GM21423 (cell line): Measurements from ENCODE around the gene ARHGAP4.
A peak's percentile ranks its signal among the peaks of the same experiment; 100 is the strongest.

ENCODE experiments used
- ATAC-seq: cut with Tn5 transposase; IDR thresholded peaks from one replicate; pipeline ENCODE4 v1.9.1; 2021; ENCODE audit warnings: mild to moderate bottlenecking, moderate library complexity; ENCODE audit not compliant: unreplicated experiment

Gene ARHGAP4

GRCh38 chrX:153908219-153908860 lies 17.7 kb downstream of the ARHGAP4 start:
- ATAC-seq: no peak

GRCh38 chrX:153907456-153907855 lies 18.6 kb downstream of the ARHGAP4 start:
- ATAC-seq: no peak

GRCh38 chrX:153906126-153906917 lies 19.7 kb downstream of the ARHGAP4 start:
- ATAC-seq: no peak

DNA sequence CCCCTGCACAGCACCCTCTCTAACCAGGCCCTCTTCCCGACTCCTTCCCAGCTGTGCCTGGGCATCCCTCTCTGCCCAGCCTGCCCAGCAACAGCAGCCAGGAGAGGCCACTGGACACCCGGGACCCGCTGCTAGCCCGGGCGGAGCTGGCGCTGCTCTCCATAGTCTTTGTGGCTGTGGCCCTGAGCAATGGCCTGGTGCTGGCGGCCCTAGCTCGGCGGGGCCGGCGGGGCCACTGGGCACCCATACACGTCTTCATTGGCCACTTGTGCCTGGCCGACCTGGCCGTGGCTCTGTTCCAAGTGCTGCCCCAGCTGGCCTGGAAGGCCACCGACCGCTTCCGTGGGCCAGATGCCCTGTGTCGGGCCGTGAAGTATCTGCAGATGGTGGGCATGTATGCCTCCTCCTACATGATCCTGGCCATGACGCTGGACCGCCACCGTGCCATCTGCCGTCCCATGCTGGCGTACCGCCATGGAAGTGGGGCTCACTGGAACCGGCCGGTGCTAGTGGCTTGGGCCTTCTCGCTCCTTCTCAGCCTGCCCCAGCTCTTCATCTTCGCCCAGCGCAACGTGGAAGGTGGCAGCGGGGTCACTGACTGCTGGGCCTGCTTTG lies 20.5 kb downstream of the ARHGAP4 start:
- ATAC-seq: no peak

- ATAC-seq: no peak
Measured at GRCh38 chrX:153903991-153904957, 21.8 kb downstream of the ARHGAP4 start, which contains the start of gene AVPR2. Gene AVPR2, plus strand, starts transcription at chrX:153904673. Its CDS starts 473 bp downstream, at chrX:153905146.

DNA sequence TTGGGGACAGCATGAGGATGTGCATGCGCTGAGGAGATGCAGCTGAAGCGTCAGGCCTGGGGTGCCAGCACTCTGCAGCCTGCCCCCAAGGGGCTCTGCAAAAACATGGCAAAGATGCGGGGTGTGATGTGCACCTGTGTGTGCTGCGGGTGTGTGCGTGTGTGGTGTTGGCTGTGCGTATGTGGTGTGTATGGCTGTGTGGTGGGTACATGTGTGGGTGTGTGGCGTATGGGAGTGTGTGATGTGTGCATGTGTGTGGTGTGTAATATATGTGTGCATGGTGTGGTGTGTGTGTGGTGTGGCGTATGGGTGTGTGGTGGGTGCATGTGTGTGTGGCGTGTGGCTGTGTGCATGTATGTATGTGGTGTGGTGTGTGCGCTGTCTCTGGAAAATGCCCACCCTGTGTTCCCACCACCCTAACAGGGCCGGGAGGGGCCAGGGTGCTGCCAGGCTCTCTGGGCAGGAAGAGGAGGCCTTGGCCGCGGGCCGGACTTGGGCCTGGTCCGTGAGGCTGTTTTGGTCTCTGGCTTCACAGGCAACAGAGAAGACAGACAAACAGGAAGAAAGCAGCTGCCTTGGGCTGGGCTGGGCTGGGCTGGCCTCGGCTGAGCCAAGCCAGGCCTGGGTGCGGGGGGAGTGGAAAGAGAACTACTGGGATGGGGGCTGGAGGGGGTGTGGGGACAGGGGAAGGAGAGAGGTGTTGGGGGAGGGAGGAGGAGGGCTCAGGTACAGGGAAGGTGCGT lies 22.7 kb downstream of the ARHGAP4 start:
- no peak for ATAC-seq

DNA sequence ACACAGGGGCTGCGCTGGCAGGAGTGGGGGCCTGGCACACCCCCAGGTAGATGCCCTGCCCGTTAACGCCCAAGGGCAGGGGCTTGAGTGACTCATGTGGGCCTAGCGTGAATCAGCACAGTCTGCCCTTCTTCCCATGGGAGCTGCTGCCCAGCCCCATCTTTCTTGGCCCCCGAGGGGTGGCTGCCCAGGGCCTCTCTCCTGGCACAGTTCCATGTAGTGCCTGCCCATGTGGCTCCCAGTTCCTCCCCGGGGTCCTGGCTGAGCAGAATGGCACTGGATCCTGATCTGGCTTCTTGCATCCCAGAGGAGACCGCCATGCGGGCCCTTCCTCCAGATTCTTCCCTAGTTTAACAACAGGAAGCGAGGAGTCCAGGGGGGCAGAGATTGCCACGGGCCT lies 23.7 kb downstream of the ARHGAP4 start:
- no peak for ATAC-seq

- no peak for ATAC-seq
Measured at GRCh38 chrX:153901753-153902140, 24.3 kb downstream of the ARHGAP4 start.

DNA sequence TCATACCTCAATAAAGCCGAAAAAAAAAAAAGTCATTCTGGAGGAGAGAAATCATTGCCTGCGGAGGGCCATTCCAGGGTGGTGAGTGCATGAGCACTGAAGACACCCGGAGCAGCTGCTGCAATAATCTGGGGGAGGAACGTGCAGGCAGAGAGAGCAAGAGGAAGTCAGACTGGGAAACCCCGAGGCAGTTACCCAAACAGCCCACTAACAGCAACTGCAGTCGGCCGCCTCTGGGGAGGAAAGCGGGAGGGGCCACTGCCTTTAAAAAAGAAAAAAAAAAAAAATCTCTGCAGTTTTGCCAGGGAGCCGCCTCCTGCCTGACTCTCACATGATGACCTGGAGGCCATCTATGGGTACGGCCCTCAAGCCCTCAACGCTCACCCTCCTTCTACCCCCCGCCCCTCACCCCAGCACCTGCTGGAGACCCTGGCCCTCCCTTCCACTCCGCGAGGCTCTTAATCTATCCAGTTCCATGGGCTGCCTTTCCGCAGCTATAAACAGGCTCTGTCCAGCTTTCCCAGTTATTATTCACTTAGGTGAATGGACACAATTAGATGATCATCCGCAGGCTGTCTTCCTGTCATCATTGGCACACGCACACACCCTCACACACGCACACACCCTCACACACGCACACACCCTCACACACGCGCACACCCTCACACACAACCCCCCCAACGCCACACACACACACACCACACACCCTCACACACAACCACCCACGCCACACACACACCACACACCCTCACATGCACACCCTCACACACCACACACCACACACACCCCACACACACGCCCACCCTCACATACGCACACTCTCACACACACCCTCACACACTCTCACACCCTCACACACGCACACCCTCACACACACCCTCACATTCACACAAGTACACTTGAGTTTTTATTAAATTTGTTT lies 25.0 kb downstream of the ARHGAP4 start:
- peak; percentile 82 for ATAC-seq

DNA sequence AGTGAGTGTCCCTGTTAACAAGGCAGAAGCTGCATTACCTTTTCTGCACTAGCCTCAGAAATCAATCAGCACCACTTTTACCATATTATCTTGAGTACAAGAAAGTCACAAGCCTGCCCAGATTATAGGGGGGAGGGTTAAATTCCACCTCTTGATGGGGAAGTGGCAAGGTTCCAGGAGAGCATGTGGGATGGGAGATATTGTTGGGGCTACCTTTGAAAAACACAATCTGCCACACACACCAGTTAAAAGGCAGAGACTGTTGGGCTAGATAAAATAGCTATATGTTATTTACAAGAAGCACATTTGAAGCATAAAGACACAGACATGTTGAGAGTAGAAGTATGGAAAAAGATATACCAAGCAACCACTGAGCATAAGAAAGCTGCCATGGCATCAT lies 28.2 kb downstream of the ARHGAP4 start:
- ATAC-seq: no peak

DNA sequence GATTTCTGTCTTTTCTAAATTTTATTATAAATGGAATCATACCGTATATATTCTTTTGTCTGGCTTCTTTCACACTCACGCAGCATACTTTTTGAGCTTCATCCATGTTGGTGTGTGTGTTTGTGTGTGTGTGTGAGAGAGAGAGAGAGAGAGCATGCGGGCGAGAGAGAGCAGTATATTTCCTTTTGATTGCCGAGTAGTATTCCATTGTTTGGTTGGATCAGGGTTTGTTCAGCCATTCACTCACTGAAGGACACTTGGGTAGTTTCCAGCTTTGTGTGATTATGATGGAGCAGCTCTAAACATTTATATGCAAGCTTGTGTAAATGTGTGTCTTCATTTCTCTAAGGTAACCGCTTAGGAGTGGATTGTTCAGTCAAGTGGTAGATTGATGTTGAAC lies 36.9 kb downstream of the ARHGAP4 start:
- ATAC-seq: no peak

GRCh38 chrX:153888344-153888743 lies 37.7 kb downstream of the ARHGAP4 start:
- no peak for ATAC-seq

DNA sequence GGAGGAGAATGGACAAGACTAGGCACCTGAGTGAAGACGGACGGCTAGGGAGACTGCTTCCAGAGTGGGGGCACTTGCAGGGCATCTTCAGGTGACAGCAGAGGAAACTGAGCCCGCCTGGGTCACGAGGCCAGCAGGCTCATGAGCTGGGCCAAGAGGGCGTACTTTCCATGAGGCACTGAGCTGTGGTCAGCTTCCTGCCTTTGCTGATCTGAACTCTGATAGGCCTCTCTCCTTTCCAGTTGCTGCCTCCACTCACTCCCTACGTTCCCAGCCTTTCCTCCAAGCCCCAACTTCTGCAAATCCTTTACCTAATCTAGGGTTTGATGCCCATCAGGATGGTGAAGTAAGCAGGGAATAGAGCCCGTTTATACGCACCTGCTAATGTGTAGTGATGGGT lies 38.7 kb downstream of the ARHGAP4 start:
- no peak for ATAC-seq

DNA sequence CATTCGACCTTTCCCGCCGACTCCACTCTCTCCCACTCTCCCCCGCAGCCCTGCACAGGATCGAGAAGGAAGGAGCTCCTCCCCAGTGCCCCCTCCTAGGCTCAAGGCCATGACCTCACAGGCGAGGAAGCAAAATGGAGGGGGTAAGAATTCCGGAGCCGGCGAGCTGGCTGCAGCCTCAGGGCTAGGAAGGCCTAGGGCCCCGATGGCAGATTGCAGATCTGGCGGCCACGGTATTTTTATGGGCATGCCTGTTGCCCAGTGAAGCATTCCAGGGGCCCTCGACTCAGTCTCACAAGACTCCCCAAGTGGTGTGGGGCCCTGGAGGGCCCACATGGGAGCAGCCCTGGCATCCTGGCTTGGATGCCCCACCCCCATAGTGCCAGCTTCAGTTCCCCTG lies 39.1 kb downstream of the ARHGAP4 start:
- no peak for ATAC-seq

DNA sequence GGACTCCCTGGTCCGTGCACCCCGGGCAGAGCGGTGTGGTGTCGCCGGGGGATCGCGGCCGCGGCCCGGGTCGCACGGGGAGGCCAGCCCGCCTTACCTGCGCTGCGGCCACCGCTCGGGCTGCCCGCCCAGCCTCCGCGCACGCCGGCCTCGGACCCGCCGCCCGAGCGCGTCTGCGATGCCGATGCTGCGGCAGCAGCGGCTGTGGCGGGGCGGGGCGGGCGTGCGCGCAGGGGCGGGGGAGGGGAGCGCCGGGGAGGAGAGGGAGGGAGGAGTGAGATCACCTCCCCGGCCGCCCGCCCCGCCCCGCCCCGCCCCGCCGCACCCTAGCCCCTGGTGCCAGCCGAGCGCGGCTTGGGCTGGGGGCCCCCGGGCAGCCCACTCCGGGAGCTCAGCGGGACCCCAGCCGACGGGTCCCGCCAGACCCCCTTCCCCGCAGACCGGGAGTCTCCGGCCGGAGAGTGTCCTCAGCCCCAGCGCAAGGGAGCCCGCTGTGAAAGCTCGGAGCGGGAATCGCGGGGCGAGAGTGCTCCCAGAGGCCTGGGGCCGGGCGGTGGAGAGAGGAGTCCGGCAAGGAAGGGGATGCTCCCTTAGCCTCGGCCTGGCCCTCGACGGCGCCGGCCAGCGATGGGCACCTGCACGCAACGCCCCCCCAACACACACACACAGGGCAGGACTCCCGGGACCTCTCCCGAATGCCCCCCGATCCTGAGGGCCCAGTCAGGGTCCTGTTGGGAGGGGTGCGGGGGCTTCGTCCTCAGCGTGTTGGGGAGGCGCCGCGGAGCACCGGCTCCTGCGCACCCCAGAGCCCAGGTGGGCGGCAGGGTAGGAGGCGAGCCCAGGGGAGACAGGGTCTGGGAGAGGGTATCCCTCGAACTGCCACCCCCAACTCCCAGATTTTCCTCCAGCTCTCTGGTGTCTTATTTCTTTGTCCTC lies 39.8 kb downstream of the ARHGAP4 start, which contains the start of gene L1CAM:
L1CAM (minus strand) TSS at position 206 of the 936 bp plus-strand sequence. CDS start 10,337 bp downstream, outside the sequence.
- ATAC-seq: no peak

DNA sequence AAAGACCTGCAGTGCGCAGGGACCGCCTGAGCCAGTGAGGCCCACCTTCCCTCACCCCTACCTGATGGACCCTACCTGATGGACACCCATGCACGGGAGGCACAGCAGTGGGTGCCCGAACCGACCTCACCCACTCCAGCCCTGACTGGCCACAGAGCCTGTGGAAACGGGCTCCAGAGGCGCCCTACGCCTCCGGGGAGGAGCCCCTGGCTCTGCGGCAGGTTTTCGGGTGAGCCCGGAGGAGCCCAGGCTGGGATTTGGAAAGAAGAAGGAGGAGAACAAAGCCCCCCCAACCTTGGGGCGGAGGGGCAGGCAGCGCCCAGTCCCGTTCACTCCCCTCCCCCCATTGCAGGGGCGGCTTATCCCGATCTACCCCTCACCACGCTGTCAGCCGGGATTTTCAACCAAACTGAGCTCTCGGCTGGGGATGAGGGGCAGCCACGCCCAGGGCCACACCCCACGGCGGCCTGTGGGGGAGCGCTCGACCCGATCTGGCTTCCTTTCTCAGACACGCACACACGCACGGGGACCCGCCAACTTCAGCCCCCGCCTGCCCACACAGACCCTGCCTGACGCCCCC lies 40.8 kb downstream of the ARHGAP4 start:
- ATAC-seq: no peak

GRCh38 chrX:153884590-153884989 lies 41.5 kb downstream of the ARHGAP4 start:
- no peak for ATAC-seq
